ENCODE results near the gene ARID3C. TPM values are rescaled to one million over a fixed set of nuclear protein-coding genes. Genes with fewer than 3 reads are reported as not detected.

Gene ARID3C
- total and polyA plus RNA-seq, 2 experiments from 2014 or later, result 0.49 TPM; not detected in 1

DNA sequence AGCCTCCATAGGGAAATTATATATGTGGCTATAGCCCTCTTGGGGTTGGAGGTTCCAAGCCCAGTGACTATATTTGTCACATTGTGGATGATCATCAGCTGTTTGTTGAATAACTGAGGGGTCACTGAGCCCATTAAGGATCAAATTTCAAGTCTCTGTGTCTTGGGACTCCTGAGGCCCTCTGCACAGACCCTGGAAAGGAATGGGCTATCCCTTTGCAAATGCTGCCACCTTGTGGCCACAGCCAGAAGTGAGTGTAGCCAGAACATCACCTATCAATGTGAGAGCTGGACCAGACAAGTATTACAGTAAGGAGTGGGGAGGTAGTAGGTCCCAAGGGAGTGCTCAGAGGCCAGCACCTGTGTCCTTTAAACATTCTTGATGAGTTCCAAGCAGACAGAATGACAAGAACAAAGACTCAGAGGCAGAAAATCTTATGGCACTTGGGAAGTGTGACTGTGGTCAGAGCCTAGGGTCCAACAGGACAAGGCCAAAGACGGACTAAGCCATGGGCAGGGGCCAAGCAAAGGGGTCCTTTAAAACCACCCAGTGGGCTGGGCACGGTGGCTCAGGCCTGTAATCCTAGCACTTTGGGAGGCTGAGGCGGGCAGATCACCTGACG, 25.1 kb downstream of the ARID3C start:
- Histone ChIP-seq H3K79me2 (replicated peaks; ENCODE audit: insufficient read depth) (no peaks in the 10 kb centered on the region), H4K20me1 (replicated peaks; ENCODE audit: insufficient read depth) (no peaks in the 10 kb centered on the region), H3F3A (replicated peaks; ENCODE audit: low read depth) (no peaks in the 10 kb centered on the region), H3K27me3 (ENCODE audit: insufficient read depth) (no peaks in the 10 kb centered on the region), H3K4me3 (no peak overlapping the region), H3K9me2 (ENCODE audit: insufficient read depth) (no peaks in the 10 kb centered on the region), H3K4me1 (ENCODE audit: insufficient read depth) (no peaks in the 10 kb centered on the region), H2AFZ (no peak overlapping the region), H3K36me3 (ENCODE audit: insufficient read depth) (no peaks in the 10 kb centered on the region), H3K27ac (ENCODE audit: low read depth) (no peak overlapping the region), H3K4me2 (no peak overlapping the region)
- ATAC-seq (peak; percentile 93), DNase-seq (ENCODE audit: low spot score) (peak; percentile 90)
- no peaks in the 10 kb centered on the region; the same call in 2 of the 3 replicates for H3K9me3 Mint-ChIP-seq
- H3K36me3 Mint-ChIP-seq (ENCODE audit: low read depth), result no peaks in the 10 kb centered on the region
- TF ChIP-seq ZNF331 (CRISPR knock-in tag; IDR thresholded peaks at IDR 0.05; ENCODE audit: low read depth) (no peak), CTCF (conservative IDR thresholded peaks at IDR 0.05; ENCODE audit: low read depth in 2 of 2) (peak; percentile 99), STAT1 (IDR thresholded peaks at IDR 0.05; ENCODE audit: unreplicated experiment) (no peak), CREB1 (CRISPR knock-in tag; IDR thresholded peaks at IDR 0.05; ENCODE audit: low read depth) (no peak), NANOG (IDR thresholded peaks at IDR 0.05; ENCODE audit: borderline replicate concordance) (no peak)
- TF ChIP-seq, protein P1, sequence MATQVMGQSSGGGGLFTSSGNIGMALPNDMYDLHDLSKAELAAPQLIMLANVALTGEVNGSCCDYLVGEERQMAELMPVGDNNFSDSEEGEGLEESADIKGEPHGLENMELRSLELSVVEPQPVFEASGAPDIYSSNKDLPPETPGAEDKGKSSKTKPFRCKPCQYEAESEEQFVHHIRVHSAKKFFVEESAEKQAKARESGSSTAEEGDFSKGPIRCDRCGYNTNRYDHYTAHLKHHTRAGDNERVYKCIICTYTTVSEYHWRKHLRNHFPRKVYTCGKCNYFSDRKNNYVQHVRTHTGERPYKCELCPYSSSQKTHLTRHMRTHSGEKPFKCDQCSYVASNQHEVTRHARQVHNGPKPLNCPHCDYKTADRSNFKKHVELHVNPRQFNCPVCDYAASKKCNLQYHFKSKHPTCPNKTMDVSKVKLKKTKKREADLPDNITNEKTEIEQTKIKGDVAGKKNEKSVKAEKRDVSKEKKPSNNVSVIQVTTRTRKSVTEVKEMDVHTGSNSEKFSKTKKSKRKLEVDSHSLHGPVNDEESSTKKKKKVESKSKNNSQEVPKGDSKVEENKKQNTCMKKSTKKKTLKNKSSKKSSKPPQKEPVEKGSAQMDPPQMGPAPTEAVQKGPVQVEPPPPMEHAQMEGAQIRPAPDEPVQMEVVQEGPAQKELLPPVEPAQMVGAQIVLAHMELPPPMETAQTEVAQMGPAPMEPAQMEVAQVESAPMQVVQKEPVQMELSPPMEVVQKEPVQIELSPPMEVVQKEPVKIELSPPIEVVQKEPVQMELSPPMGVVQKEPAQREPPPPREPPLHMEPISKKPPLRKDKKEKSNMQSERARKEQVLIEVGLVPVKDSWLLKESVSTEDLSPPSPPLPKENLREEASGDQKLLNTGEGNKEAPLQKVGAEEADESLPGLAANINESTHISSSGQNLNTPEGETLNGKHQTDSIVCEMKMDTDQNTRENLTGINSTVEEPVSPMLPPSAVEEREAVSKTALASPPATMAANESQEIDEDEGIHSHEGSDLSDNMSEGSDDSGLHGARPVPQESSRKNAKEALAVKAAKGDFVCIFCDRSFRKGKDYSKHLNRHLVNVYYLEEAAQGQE (IDR thresholded peaks at IDR 0.05; ENCODE audit: unreplicated experiment), result no peak
- TF ChIP-seq, protein P2, sequence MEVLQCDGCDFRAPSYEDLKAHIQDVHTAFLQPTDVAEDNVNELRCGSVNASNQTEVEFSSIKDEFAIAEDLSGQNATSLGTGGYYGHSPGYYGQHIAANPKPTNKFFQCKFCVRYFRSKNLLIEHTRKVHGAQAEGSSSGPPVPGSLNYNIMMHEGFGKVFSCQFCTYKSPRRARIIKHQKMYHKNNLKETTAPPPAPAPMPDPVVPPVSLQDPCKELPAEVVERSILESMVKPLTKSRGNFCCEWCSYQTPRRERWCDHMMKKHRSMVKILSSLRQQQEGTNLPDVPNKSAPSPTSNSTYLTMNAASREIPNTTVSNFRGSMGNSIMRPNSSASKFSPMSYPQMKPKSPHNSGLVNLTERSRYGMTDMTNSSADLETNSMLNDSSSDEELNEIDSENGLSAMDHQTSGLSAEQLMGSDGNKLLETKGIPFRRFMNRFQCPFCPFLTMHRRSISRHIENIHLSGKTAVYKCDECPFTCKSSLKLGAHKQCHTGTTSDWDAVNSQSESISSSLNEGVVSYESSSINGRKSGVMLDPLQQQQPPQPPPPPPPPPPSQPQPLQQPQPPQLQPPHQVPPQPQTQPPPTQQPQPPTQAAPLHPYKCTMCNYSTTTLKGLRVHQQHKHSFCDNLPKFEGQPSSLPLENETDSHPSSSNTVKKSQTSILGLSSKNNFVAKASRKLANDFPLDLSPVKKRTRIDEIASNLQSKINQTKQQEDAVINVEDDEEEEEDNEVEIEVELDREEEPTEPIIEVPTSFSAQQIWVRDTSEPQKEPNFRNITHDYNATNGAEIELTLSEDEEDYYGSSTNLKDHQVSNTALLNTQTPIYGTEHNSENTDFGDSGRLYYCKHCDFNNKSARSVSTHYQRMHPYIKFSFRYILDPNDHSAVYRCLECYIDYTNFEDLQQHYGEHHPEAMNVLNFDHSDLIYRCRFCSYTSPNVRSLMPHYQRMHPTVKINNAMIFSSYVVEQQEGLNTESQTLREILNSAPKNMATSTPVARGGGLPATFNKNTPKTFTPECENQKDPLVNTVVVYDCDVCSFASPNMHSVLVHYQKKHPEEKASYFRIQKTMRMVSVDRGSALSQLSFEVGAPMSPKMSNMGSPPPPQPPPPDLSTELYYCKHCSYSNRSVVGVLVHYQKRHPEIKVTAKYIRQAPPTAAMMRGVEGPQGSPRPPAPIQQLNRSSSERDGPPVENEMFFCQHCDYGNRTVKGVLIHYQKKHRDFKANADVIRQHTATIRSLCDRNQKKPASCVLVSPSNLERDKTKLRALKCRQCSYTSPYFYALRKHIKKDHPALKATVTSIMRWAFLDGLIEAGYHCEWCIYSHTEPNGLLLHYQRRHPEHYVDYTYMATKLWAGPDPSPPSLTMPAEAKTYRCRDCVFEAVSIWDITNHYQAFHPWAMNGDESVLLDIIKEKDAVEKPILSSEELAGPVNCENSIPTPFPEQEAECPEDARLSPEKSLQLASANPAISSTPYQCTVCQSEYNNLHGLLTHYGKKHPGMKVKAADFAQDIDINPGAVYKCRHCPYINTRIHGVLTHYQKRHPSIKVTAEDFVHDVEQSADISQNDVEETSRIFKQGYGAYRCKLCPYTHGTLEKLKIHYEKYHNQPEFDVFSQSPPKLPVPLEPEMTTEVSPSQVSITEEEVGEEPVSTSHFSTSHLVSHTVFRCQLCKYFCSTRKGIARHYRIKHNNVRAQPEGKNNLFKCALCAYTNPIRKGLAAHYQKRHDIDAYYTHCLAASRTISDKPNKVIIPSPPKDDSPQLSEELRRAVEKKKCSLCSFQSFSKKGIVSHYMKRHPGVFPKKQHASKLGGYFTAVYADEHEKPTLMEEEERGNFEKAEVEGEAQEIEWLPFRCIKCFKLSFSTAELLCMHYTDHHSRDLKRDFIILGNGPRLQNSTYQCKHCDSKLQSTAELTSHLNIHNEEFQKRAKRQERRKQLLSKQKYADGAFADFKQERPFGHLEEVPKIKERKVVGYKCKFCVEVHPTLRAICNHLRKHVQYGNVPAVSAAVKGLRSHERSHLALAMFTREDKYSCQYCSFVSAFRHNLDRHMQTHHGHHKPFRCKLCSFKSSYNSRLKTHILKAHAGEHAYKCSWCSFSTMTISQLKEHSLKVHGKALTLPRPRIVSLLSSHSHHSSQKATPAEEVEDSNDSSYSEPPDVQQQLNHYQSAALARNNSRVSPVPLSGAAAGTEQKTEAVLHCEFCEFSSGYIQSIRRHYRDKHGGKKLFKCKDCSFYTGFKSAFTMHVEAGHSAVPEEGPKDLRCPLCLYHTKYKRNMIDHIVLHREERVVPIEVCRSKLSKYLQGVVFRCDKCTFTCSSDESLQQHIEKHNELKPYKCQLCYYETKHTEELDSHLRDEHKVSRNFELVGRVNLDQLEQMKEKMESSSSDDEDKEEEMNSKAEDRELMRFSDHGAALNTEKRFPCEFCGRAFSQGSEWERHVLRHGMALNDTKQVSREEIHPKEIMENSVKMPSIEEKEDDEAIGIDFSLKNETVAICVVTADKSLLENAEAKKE (CRISPR knock-in tag; IDR thresholded peaks at IDR 0.05), result no peak
- peaks cover 13% of the 10 kb centered on the region for H3K4me1 Mint-ChIP-seq
- H3K27me3 Mint-ChIP-seq (ENCODE audit: insufficient read depth, low read depth, poor library complexity), result peaks cover 6% of the 10 kb centered on the region
- no peak overlapping the region for H3K27ac Mint-ChIP-seq
- no peak overlapping the region for H3K4me3 Mint-ChIP-seq

Measured in GM23338 (cell line).